GM12865 (cell line): ENCODE results near the gene TBC1D20.
"Not testable (repeated sequence)": the region's sequence is repeated elsewhere in the genome, so short reads cannot be mapped to it uniquely, and the experiment has no call there.

Source experiments
- DNase-seq: peaks from one replicate; pipeline ENCODE4 v3.0.0; 2010; ENCODE audit warnings: low read depth
- H3K4me3 ChIP-seq: 2 replicates; pipeline ENCODE4 v1.5.1; 2011; ENCODE audit warnings: mild to moderate bottlenecking, low read depth, low read length, control low read depth
- CTCF ChIP-seq: IDR thresholded peaks from 2 replicates; pipeline ENCODE4 v1.5.1; 2011; ENCODE audit warnings: low read length, control low read depth, low read depth, inconsistent platforms; ENCODE audit not compliant: insufficient read depth; ENCODE audit errors: missing control alignments

The TBC1D20 gene

GRCh38 chr20:460707-461106, 1.6 kb downstream of the TBC1D20 start:
- no peak for TF ChIP-seq CTCF
- peak overlapping the region; percentile 77 for H3K4me3 ChIP-seq
- no peak for DNase-seq

- H3K4me3 ChIP-seq, result no peak overlapping the region
- TF ChIP-seq CTCF, result no peak
- no peak for DNase-seq
Observed at GRCh38 chr20:460180-460579, 2.2 kb downstream of the TBC1D20 start.

- no peak for TF ChIP-seq CTCF
- H3K4me3 ChIP-seq, result no peak overlapping the region
- no peak for DNase-seq
Observed at GRCh38 chr20:458776-459175, 3.6 kb downstream of the TBC1D20 start.

GRCh38 chr20:454951-455350, 7.4 kb downstream of the TBC1D20 start:
- H3K4me3 ChIP-seq, result no peak overlapping the region
- no peak for TF ChIP-seq CTCF
- no peak for DNase-seq

GRCh38 chr20:452021-452420, 10.3 kb downstream of the TBC1D20 start:
- not testable (repeated sequence) for DNase-seq, H3K4me3 ChIP-seq

- H3K4me3 ChIP-seq, result no peak overlapping the region
- DNase-seq, result no peak
- no peak for TF ChIP-seq CTCF
Observed at GRCh38 chr20:445514-446336, 16.6 kb downstream of the TBC1D20 start.

- no peak overlapping the region for H3K4me3 ChIP-seq
- no peak for DNase-seq
- TF ChIP-seq CTCF, result no peak
Observed at GRCh38 chr20:444862-445426, 17.4 kb downstream of the TBC1D20 start.
